Dermis microvascular lymphatic vessel endothelial cell (primary cell): Measurements from ENCODE around the gene C20orf141. TPM values are rescaled to one million over a fixed set of nuclear protein-coding genes. Genes with fewer than 3 reads are reported as not detected.
A peak's percentile ranks its signal among the peaks of the same experiment; 100 is the strongest.
"Not testable (repeated sequence)": the region's sequence is repeated elsewhere in the genome, so short reads cannot be mapped to it uniquely, and the experiment has no call there.

Source experiments
- DNase-seq, 2 donors: peaks; one replicate each; pipeline versions ENCODE4 v3.0.0 to v3.0.0-alpha.2; 2010; ENCODE audit warnings: low read depth in 2 of 2
- total RNA-seq: library from RNA; depleted of rRNA; stranded (reverse); fragments of >200 nt; gene quantifications from 2 replicates; pipeline ENCODE4 v1.2.1, GENCODE V29; 2014

C20orf141 gene
- total RNA-seq, 1 donor from 2014 or later: not detected

- no peak for DNase-seq
These were observed 5.5 kb downstream of the C20orf141 start for GRCh38 chr20:2820084-2820895.

GRCh38 chr20:2820896-2821869 is 6.4 kb downstream of the C20orf141 start:
- no peak for DNase-seq

- DNase-seq: no peak
These were observed 7.3 kb downstream of the C20orf141 start for GRCh38 chr20:2822073-2822472.

GRCh38 chr20:2825761-2826160 is 11.0 kb downstream of the C20orf141 start:
- no peak for DNase-seq

GRCh38 chr20:2826655-2827054 is 11.9 kb downstream of the C20orf141 start:
- no peak for DNase-seq

GRCh38 chr20:2829376-2829775 is 14.6 kb downstream of the C20orf141 start:
- DNase-seq: no peak

- DNase-seq: not testable (repeated sequence)
These were observed 16.4 kb downstream of the C20orf141 start for GRCh38 chr20:2831206-2831605.

- no peak for DNase-seq
These were observed 19.0 kb downstream of the C20orf141 start for GRCh38 chr20:2833761-2834160.

GRCh38 chr20:2834401-2835110 is 19.8 kb downstream of the C20orf141 start:
- no peak for DNase-seq

GRCh38 chr20:2835331-2835796 is 20.6 kb downstream of the C20orf141 start:
- DNase-seq: no peak

GRCh38 chr20:2836035-2836434 is 21.2 kb downstream of the C20orf141 start:
- DNase-seq: no peak

GRCh38 chr20:2837221-2837960 is 22.6 kb downstream of the C20orf141 start:
- no peak for DNase-seq

GRCh38 chr20:2838170-2838797 is 23.5 kb downstream of the C20orf141 start:
- no peak for DNase-seq

GRCh38 chr20:2838847-2839671 is 24.3 kb downstream of the C20orf141 start:
- no peak for DNase-seq

GRCh38 chr20:2839732-2840137 is 24.9 kb downstream of the C20orf141 start:
- no peak for DNase-seq

- peak; percentile 74 to 88 for DNase-seq
These were observed 25.6 kb downstream of the C20orf141 start, which contains the start of the genes PCED1A and VPS16 for GRCh38 chr20:2840138-2840966. Gene PCED1A, minus strand, starts transcription at chr20:2840655. Its CDS starts 743 bp downstream, at chr20:2839912. Gene VPS16, plus strand, starts transcription at chr20:2840745. Its CDS starts 30 bp downstream, at chr20:2840775.

- peak; percentile 38 to 75 for DNase-seq
These were observed 26.3 kb downstream of the C20orf141 start for GRCh38 chr20:2840967-2841531.

- no peak for DNase-seq
These were observed 30.8 kb downstream of the C20orf141 start for GRCh38 chr20:2845607-2846006.
